K562 (cell line): ENCODE data around the gene THAP8. TPM values are rescaled to one million over a fixed set of nuclear protein-coding genes. Genes with fewer than 3 reads are reported as not detected.

ENCODE experiments used
- CBX2 ChIP-seq: fragments of 200-600 bp; sonication (generic); IDR thresholded peaks from one replicate; pipeline ENCODE4 v1.6.1; 2012; ENCODE audit warnings: mild to moderate bottlenecking, low read length, inconsistent platforms; ENCODE audit not compliant: insufficient read depth, poor library complexity, severe bottlenecking
- CXXC5 ChIP-seq: fragments of 250-450 bp; sonication (Bioruptor Pico); IDR thresholded peaks from 2 replicates; pipeline ENCODE4 v1.8.0; 2022; ENCODE audit warnings: inconsistent platforms, mild to moderate bottlenecking, moderate library complexity
- FOXA1 ChIP-seq: fragments of 450-650 bp; IDR thresholded peaks from 2 replicates; pipeline ENCODE4 v1.6.1; 2016; ENCODE audit warnings: mild to moderate bottlenecking, borderline replicate concordance
- FOXP1 ChIP-seq: sonication (generic); formaldehyde crosslinking; IDR thresholded peaks from 2 replicates; pipeline ENCODE4 v1.8.0; 2022; ENCODE audit warnings: mild to moderate bottlenecking, missing genetic modification reagents
- GTF2A2 ChIP-seq: IDR thresholded peaks from 2 replicates; pipeline ENCODE4 v1.6.1; 2016; ENCODE audit warnings: mild to moderate bottlenecking, missing genetic modification characterization, missing compliant biosample characterization
- HMGN3 ChIP-seq: IDR thresholded peaks from 2 replicates; pipeline ENCODE4 v1.6.1; 2011; ENCODE audit warnings: borderline replicate concordance, low read depth, mild to moderate bottlenecking, mixed read lengths, low read length; ENCODE audit not compliant: insufficient read length; ENCODE audit errors: extremely low read depth
- HNRNPL ChIP-seq: fragments of 200-400 bp; formaldehyde crosslinking; IDR thresholded peaks from 2 replicates; pipeline ENCODE4 v1.6.1; 2017; ENCODE audit warnings: low read depth, mild to moderate bottlenecking, low read length
- NCOA1 ChIP-seq: fragments of 450-650 bp; IDR thresholded peaks from 2 replicates; pipeline ENCODE4 v1.6.1; 2016; ENCODE audit warnings: low read depth
- NUFIP1 ChIP-seq: fragments of 450-650 bp; IDR thresholded peaks from 2 replicates; pipeline ENCODE4 v1.6.1; 2018; ENCODE audit not compliant: partially characterized antibody
- PRPF4 ChIP-seq: fragments of 200-400 bp; formaldehyde crosslinking; IDR thresholded peaks from one replicate; pipeline ENCODE4 v1.6.1; 2017; ENCODE audit warnings: low read length, low read depth, mild to moderate bottlenecking; ENCODE audit not compliant: insufficient read depth, poor library complexity, severe bottlenecking
- RAD51 ChIP-seq: fragments of 450-650 bp; IDR thresholded peaks from 2 replicates; pipeline ENCODE4 v1.7.1; 2016; ENCODE audit warnings: low read depth, mild to moderate bottlenecking, borderline replicate concordance
- SRSF3 ChIP-seq: fragments of 200-400 bp; formaldehyde crosslinking; IDR thresholded peaks from 2 replicates; pipeline ENCODE4 v1.6.1; 2016; ENCODE audit warnings: mild to moderate bottlenecking, low read length, moderate library complexity; ENCODE audit not compliant: insufficient read depth
- STAG1 ChIP-seq: sonication (generic); formaldehyde crosslinking; IDR thresholded peaks from 2 replicates; pipeline ENCODE4 v1.5.0; 2020; ENCODE audit warnings: missing genetic modification reagents, borderline replicate concordance
- STAT6 ChIP-seq: sonication (generic); formaldehyde crosslinking; IDR thresholded peaks from 2 replicates; pipeline ENCODE4 v1.8.1; 2023; ENCODE audit warnings: mild to moderate bottlenecking, missing genetic modification reagents
- ZBTB26 ChIP-seq: fragments of 450-650 bp; formaldehyde crosslinking; IDR thresholded peaks from 2 replicates; pipeline ENCODE4 v1.4.0; 2022; ENCODE audit warnings: missing genetic modification characterization
- ZFPM2 ChIP-seq: fragments of 250-450 bp; sonication (Bioruptor Pico); IDR thresholded peaks from 2 replicates; pipeline ENCODE4 v1.5.1; 2022; ENCODE audit warnings: mild to moderate bottlenecking
- ZNF174 ChIP-seq: fragments of 250-450 bp; sonication (Bioruptor Pico); IDR thresholded peaks from 2 replicates; pipeline ENCODE4 v1.4.0; 2020; ENCODE audit warnings: mild to moderate bottlenecking
- ZNF175 ChIP-seq: fragments of 200-800 bp; sonication (Bioruptor generic); IDR thresholded peaks from 2 replicates; pipeline ENCODE4 v1.6.1; 2016; ENCODE audit warnings: low read depth, mild to moderate bottlenecking, missing genetic modification characterization, missing compliant biosample characterization
- ZNF655 ChIP-seq: fragments of 250-450 bp; sonication (Bioruptor Pico); IDR thresholded peaks from 2 replicates; pipeline ENCODE4 v1.5.0; 2021
- ZNF830 ChIP-seq: fragments of 250-450 bp; sonication (Bioruptor Pico); IDR thresholded peaks from 2 replicates; pipeline ENCODE4 v1.5.0; 2021; ENCODE audit warnings: mild to moderate bottlenecking
- polyA plus RNA-seq, 8 experiments: library from polyadenylated mRNA; depleted of rRNA in 4 of 8; stranded (reverse) in 5 of 8; unstranded in 3 of 8; fragments of >200 nt; fragmentation: Nextera tagmentation in 2 of 8; fragmentation: Illumina TruSeq in 1 of 8; extraction: Ambion mirVana in 2 of 8; extraction: Trizol in 1 of 8; gene quantifications; 2 replicates each; pipeline versions ENCODE4 v1.2.1 to v1.2.3, GENCODE V29; 2011 to 2014; ENCODE audit warnings: inconsistent platforms in 1 of 8, missing spikeins in 1 of 8
- total RNA-seq, 7 experiments: library from RNA; depleted of rRNA in 6 of 7; stranded (reverse); fragments of >200 nt in 6 of 7; fragmentation: Illumina TruSeq in 2 of 7; extraction: Trizol in 2 of 7; gene quantifications; 2 replicates each; pipeline versions ENCODE4 v1.2.1 to v1.2.3, GENCODE V29; 2011 to 2021; ENCODE audit warnings: low replicate concordance in 1 of 7
- TF ChIP-seq, protein P1 (sequence below): fragments of 250-450 bp; sonication (Bioruptor Pico); IDR thresholded peaks from 2 replicates; pipeline ENCODE4 v1.4.0; 2020; ENCODE audit warnings: borderline replicate concordance

THAP8 gene
- total and polyA plus RNA-seq, 9 of the 15 experiments (the other 6 are each of a cell fraction or from before 2014, with no cell fraction given): 0.11 to 2.0 (median 0.94) TPM

GRCh38 chr19:36054733-36055686, 925 bp upstream of the THAP8 start, which contains the start of gene WDR62 (continued):
- no peak for TF ChIP-seq ZNF655 (CRISPR knock-in tag)
- no peak for TF ChIP-seq SRSF3
- TF ChIP-seq CXXC5: no peak
- no peak for TF ChIP-seq HNRNPL
- no peak for TF ChIP-seq CBX2
- no peak for TF ChIP-seq NCOA1
- no peak for TF ChIP-seq FOXA1
- TF ChIP-seq PRPF4: no peak
- no peak for TF ChIP-seq FOXP1 (CRISPR knock-in tag)
- TF ChIP-seq STAT6 (CRISPR knock-in tag): no peak; the same call in 1 of the 2 replicates
- no peak for TF ChIP-seq ZNF175
- TF ChIP-seq GTF2A2 (tag): no peak
- TF ChIP-seq ZFPM2 (CRISPR knock-in tag): no peak
- TF ChIP-seq ZNF174 (CRISPR knock-in tag): no peak
- no peak for TF ChIP-seq ZBTB26 (CRISPR knock-in tag)
- peak; percentile 39 for TF ChIP-seq HMGN3
- TF ChIP-seq NUFIP1: no peak
- TF ChIP-seq RAD51: no peak
- TF ChIP-seq, protein P1, sequence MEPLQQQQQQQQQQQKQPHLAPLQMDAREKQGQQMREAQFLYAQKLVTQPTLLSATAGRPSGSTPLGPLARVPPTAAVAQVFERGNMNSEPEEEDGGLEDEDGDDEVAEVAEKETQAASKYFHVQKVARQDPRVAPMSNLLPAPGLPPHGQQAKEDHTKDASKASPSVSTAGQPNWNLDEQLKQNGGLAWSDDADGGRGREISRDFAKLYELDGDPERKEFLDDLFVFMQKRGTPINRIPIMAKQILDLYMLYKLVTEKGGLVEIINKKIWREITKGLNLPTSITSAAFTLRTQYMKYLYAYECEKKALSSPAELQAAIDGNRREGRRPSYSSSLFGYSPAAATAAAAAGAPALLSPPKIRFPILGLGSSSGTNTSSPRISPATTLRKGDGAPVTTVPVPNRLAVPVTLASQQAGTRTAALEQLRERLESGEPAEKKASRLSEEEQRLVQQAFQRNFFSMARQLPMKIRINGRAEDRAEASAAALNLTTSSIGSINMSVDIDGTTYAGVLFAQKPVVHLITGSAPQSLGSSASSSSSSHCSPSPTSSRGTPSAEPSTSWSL (CRISPR knock-in tag): no peak
- TF ChIP-seq STAG1 (CRISPR knock-in tag): no peak
- no peak for TF ChIP-seq ZNF830
